GM21515 (cell line): ENCODE results near the gene KIF11.

ENCODE experiments used
- ATAC-seq: cut with Tn5 transposase; IDR thresholded peaks from one replicate; pipeline ENCODE4 v1.9.1; 2021; ENCODE audit not compliant: unreplicated experiment

Gene KIF11

DNA sequence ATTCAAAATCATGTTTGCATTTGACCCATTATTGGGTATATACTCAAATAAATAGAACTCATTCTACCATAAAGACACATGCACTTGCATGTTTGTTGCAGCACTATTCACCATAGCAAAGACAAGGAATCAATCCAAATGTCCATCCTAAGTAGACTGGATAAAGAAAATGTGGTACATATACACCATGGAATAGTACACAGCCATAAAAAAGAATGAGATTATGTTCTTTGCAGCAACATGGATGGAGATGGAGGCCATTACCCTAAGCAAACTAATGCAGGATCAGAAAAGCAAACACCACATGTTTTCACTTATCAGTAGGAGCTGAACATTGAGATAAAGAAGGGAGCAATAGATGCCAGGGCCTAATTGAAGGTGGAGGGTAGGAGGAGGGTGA lies 84.8 kb downstream of the KIF11 start:
- ATAC-seq: no peak

- no peak for ATAC-seq
Measured at GRCh38 chr10:92678206-92678605, 85.3 kb downstream of the KIF11 start.

DNA sequence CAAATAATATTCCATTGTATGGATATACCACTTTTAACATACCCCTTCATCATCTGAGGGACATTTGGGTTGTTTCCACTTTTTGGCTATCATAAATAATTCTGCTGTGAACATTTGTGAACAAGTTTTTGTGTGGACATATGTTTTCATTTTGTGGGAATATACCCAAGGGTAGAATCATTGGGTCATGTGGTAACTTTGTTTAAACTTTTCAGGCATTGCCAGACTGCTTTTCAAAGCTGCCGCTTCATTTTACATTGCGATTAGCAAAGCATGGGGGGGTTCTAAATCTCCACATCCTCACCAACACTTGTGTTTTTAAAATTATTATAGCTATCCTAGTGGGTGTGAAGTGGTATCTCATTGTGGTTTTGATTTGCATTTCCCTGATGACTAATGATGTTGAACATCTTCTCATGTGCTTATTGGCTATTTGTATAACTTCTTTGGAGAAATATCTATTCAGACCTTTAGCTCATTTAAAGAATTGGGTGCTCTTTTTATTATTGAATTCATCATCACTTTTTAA lies 88.4 kb downstream of the KIF11 start:
- no peak for ATAC-seq

DNA sequence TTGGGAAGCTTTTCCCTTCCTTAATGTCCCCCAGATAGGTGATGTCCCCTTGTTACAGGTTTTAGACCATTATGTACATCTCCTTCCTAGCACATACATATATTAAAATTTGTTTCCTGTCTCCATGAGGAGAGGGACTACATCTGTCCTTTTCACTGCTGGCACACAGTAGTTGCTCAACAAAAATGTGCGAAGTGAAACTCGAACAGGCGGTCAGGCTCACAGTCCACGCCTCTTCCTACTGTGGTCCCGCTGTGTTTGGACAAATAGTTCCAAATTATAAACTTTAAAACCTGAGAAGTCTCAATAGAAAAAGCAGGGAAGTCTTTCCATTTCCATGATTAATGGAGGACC lies 95.6 kb downstream of the KIF11 start:
- ATAC-seq: no peak

DNA sequence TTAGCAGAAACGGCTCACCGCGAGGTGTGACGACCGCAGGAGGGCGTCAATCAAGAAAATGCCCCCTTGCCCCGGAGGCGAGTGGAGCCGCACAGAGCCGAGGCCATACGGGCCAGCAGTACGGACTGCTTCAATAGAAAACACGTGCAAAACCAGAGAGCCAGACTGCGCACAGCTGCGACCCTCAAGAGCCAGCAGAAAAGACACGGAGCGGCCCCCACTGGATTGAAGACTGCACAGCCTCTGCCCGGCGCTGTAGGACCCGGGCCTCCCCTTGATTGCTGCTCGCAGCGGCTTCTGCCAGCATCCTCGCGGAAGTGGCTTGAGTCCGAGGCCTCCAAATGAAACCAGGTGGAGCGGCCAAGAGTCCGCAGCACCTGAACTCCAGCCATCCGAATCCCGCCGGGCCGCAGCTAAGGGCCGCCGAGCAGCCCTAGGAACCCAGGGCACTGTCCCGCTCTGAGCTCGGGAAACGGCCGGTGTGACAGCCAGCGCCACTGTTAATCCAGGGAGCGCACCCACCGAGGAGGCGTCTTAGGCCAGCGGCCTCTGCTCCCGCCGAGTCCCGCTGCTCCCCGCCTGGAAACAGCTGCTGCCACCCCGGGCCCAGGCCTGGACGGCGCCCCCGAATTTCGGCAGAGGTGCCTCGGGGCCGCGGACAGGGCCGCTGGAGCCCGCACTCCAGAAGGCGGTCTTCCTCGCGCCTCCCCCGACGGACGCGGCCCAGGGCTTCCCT lies 96.2 kb downstream of the KIF11 start:
- peak; percentile 10 for ATAC-seq

DNA sequence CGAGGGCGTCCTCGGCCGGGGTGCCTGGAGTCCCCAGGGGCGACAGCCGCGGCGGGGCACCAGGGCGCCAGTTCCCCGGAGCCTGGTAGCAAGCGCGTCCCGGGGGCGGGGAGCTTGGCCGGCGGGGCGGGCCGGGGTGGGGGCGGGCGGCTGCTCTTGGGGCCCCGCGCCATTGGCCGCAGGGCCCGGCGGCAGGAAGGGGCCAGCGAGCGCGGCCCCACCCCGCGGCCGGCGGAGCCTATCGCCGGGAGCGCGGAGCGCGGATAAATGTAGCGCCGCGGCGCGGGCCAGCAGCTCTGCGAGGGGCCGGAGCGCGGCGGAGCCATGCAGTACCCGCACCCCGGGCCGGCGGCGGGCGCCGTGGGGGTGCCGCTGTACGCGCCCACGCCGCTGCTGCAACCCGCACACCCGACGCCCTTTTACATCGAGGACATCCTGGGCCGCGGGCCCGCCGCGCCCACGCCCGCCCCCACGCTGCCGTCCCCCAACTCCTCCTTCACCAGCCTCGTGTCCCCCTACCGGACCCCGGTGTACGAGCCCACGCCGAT lies 96.8 kb downstream of the KIF11 start, which contains the start of gene HHEX:
Gene HHEX (plus strand): TSS at position 293 of the 548 bp plus-strand sequence. CDS start 32 bp downstream, at position 325.
- peak; percentile 49 for ATAC-seq

- no peak for ATAC-seq
Measured at GRCh38 chr10:92690211-92690914, 97.4 kb downstream of the KIF11 start.

GRCh38 chr10:92690915-92691590 lies 98.1 kb downstream of the KIF11 start:
- ATAC-seq: no peak

DNA sequence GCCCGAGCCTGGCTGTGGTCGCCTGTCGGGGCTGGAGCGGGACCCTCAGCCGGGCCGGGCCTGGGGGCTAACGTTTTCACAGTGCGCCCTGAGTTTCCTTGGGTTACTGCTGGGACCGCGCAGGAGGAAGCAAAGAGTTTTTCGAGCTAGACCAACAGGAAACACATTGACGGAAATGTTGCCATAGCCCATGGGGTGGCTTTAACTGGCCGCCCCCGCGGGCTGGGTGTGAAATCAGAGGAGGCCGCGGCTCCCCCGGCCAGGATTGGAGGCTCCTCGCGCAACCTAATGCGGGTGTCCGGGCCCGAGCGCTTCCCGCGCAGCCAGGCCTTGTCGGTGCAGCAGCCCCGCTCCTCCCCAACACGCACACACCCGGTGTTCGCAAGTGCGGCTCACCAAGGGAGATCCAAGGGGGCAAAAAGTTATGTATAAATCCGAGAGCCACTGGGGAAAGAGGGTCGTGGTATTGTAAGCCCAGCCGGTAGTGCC lies 98.7 kb downstream of the KIF11 start:
- no peak for ATAC-seq

DNA sequence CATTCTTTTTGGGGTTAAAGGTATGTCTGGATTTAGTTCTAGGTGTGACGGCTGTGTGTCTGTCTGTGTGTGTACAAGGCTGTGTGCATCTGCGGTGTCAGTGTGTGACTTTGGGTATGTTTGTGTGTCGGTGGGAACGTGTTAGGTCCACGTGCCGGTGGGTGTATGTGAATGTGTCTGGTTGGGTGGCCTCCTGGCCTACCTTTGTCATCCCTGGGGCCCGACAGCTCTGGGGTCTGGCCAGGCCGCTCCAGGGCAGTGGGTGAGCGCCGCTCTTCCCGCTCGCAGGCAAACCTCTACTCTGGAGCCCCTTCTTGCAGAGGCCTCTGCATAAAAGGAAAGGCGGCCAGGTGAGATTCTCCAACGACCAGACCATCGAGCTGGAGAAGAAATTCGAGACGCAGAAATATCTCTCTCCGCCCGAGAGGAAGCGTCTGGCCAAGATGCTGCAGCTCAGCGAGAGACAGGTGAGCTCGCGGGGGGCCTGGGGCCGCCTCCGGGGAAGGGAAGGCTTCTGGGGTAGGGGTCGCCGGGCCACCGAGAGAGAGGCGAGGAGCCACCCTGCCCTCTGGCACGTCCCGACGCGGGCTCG lies 99.2 kb downstream of the KIF11 start:
- no peak for ATAC-seq

DNA sequence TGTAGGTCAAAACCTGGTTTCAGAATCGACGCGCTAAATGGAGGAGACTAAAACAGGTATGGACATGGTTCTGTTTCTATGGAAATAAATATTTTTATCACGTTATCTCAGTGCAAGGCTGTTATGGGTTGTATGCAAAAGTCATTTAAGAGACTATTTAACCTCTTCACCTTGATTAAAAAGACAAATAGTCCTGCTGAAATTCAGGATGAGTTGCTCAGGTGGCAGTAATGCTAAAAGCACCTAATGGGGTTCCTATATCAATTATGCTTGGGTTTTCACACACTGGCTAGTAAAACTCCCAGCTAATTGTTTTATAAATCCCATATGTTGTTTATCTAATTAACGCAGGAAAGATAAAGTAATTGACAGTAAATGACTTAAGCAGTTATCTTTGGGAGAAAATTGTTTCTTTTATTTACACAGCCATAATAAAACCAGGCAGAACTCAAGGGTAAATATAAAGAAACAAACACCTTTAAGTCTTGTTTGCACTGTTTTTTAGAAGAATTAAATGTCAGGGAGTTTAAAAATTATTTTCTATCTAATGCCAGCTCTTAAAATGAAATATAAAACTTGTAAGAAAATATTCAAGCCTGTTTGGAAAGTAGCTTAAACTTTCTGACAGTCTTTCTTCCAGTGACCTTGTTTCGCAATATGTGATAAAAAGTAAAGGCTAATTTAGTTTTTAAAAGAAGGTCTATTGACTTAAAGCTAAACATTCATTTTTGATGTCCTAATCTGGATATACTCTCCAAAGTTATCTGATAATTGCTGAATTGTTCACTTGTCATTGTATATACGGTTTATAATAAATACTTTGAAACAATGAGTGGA lies 100.0 kb downstream of the KIF11 start:
- ATAC-seq: no peak

DNA sequence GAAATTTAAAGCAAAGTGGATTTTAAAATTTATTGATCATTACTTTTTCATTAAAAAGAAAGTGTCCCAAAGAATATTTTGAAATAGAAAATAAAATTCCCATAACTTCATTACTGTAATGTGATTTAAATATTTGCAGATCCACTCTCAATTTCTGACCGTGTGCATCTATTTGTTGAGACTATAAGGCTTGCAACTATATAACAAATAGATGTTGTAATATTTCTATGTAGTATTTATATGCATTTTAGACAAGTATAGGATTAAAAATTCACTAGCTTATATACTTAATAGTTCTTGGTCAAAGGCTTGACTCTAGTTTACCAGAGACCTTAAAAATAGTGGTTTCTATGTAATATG lies 100.6 kb downstream of the KIF11 start:
- no peak for ATAC-seq

DNA sequence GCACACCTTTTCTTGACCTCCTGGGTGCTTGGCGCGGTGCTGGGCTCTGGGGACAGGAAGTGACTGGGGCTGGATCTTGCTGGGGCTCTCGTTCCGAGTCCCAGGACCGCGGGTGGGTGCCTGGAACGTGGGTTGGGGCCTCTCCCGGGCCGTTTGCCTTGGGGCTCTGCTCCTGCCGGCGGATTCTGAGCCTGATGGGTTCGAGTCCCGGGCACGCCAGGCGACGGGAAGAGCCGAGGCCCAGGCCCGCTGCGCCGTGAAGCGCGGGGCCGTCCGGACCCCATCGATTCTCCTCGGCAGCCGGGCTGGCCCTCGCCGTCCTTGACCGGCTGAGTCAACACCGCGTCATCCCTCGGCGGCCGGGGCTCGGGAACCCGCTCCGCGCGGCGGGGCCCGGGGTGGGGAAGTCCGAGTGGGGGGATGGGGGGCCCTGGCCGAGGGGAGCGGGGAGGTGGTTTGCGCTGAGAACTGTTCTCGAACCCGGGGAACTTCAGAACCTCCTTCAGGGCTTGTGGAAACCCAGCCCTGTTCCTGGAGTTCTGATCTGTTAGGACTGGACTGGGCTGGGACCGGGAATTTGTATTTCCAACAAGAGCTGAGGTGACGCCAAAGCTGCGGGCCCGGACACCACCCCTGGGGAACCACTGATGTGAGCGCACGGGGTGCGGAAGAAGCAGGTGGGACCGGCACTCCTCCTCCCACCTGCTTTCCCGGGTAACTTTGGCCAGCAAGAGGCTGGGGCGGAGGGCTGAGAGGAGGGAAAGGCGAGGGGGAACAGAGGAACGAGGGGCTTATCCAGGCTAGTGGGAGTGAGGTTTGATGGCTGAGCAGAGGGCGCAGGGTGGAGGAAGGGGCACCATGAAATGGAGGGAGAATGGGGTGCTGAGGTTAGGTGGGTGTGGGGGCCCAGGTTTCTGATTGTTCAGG lies 103.0 kb downstream of the KIF11 start:
- ATAC-seq: no peak

DNA sequence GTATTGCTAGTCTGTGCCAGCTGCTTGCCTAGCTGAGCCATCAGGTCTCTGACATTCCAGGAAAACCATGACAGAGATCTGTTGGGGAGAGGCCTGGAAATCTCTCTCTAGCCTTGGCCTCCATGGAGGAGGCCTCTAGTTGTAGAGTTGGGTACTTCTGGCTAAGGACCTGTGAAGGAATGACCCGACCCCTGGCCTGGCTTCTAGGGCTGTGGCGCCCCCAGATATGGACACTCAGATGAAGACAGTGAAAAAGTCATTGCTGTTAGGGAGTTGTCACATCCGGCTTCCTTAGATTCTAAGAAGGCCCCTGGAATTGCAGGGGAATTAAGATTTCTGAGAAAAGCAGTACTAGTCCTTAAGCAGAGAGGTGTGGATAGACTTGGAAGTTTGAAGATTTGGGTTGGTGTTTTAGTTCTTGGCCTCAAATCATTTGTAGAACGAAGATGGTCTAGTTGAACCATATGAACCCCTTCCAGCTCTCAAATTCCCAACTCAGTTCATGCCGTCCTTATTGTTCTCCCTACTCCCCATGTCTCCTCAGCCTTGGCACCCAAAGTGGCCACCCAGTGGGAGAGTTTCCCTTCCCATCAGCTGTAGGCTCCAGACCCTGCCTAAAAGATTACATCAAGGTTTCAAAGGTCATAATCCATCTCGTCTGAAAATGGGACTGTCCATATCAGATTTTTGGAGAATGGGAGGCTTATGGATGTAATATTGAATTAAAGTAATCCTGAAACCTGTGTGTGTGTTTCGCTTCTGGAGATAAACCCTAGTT lies 103.9 kb downstream of the KIF11 start:
- ATAC-seq: no peak

DNA sequence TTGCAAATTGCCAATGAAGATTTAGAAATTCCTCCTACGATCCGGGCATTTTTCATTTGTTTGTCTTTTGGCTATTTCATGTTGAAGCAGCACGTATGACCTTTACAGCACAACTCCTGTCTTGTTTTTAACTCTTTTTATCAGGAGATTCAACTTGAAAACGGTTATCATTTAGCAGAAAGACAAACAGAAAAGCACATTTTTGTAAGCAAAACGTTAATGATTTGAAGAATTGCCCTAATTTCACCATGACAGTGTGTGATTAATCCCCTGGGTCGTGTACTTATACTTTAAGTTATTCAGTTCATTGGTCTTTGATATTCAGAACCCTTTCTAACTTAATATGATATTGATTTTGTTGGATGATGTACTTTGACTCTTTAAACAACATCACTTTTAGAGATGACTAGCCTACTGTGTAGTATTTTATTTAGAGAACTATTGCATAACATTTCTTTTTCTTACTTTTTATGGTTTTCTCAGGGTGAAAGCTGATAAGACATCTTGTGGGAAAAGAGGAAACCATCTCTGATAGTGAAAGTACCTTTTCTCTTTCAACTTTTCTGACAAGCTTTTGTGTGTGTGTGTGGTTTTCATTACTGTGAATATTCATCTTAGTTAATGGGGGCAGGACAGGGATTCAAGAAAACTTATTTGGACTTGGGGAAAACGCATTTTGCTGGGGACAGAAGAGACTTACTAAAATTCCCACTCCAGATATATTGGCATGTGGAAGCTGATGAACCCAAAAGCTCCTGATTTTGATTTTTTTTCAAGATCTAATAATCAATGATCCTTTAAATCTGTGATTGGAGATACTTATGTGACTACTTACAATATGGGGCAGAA lies 105.0 kb downstream of the KIF11 start:
- no peak for ATAC-seq

GRCh38 chr10:92699193-92699517 lies 106.2 kb downstream of the KIF11 start:
- ATAC-seq: no peak

GRCh38 chr10:92699518-92700381 lies 106.8 kb downstream of the KIF11 start:
- ATAC-seq: no peak
